MG63 (cell line): ENCODE measurements around the gene POP5. TPM values are rescaled to one million over a fixed set of nuclear protein-coding genes. Genes with fewer than 3 reads are reported as not detected.

Experiments used
- DNase-seq: peaks from one replicate; pipeline ENCODE4 v3.0.0-alpha.2; 2020
- H3K27me3 ChIP-seq: fragments of 250-450 bp; sonication (Bioruptor Pico); 2 replicates; pipeline ENCODE4 v1.5.1; 2020; ENCODE audit warnings: mild to moderate bottlenecking, moderate library complexity
- H3K36me3 ChIP-seq: fragments of 250-450 bp; sonication (Bioruptor Pico); 2 replicates; pipeline ENCODE4 v1.5.1; 2020; ENCODE audit warnings: mild to moderate bottlenecking, moderate library complexity
- H3K4me3 ChIP-seq: fragments of 250-450 bp; sonication (Bioruptor Pico); 2 replicates; pipeline ENCODE4 v1.5.1; 2020; ENCODE audit warnings: mild to moderate bottlenecking, moderate library complexity
- H3K9me3 ChIP-seq: fragments of 250-450 bp; sonication (Bioruptor Pico); 2 replicates; pipeline ENCODE4 v1.5.1; 2020; ENCODE audit warnings: mild to moderate bottlenecking, moderate library complexity
- total RNA-seq: library from RNA; depleted of rRNA; stranded (reverse); fragments of >200 nt; shearing (Covaris generic); gene quantifications from 2 replicates; pipeline ENCODE4 v1.2.3, GENCODE V29; 2014; ENCODE audit warnings: low replicate concordance; rRNA removed

Gene POP5
- total RNA-seq, 1 experiment from 2014 or later, result 66.2 TPM

DNA sequence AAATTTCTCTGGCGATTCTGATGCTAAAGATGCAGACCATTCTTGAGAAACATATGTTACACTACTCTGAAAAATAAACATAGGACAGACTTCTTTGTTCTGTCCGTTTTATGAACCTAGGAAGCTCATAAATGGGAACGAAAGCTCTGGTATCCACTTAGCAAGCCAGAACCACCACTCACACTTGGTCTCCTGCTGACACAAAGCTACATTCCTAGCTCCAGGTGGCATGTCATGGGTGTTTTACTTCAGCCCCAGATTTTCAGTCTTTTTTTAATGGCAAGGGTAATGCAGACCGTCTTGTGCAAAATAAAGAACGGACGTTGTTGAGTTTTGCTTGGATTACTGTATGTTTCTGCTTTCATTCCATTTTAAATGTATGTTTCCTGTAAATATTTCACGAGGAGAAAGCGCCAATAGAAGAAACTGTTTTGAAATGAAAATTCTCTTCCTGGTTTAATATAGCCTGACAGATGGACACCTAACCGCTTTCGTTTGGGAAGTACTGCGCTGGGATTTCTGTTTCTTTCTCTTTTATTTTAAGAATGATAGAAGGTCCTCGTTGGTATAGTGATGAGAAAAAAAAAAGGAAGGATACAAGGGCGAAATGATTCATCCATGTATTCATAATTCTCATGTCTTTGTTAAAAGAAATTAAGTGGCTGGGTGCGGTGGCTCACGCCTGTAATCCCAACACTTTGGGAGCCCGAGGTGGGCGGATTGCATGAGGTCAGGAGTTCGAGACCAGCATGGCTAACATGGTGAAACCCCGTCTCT is 51.4 kb downstream of the POP5 start:
- H3K4me3 ChIP-seq, result peak overlapping the region; percentile 91
- peak; percentile 14 for DNase-seq
- peaks cover 5% of the 10 kb centered on the region; the same call in 1 of the 2 replicates for H3K36me3 ChIP-seq
- no peaks in the 10 kb centered on the region for H3K27me3 ChIP-seq
- no peaks in the 10 kb centered on the region for H3K9me3 ChIP-seq

DNA sequence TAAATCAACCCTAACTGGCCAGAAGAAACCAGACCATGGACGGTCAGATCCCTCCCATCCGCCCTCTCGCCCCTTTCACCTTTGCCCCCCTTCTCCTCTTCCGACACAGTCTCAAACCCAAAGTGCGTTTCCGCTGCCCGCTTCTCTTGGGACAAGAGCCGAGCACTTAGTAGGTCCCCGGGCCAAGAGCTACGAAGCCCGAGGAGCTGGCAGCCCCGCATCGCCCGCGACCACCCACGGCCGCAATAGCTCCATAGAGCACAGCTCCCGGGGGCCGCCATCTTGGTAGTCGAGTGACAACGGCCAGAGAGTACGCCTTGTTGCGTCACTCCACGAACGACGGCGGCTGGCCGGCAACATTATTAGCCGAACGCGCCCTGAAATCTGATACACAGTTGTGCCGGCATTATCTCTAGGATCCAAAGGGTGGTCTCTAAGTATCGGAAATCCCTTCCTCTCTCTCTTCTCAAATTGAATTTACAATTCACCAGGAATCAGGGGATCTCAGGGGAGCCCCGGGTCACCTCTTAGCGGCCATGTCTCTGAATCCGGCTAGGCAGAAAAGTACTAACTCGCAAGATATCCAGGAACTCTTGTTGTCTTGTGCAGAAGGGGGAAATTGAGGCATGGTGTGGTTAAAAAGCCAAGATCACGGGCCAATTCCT is 52.2 kb downstream of the POP5 start, which contains the start of gene COQ5:
TSS of gene COQ5 (minus strand) at position 298 of the 665 bp plus-strand sequence. CDS start at position 281, 17 bp downstream.
- Histone ChIP-seq H3K4me3 (peak within 1 kb of the TSS; percentile 91), H3K36me3 (peaks cover 5% of the 10 kb centered on the region; the same call in 1 of the 2 replicates), H3K27me3 (no peaks in the 10 kb centered on the region), H3K9me3 (no peaks in the 10 kb centered on the region)
- DNase-seq, result peak; percentile 84

Other genes starting within 250 kb of the POP5 start
- not detected in 2 replicates for gene MSI1, start 212.2 kb downstream of the POP5 start, total RNA-seq
- 359 and 816 TPM in 2 replicates for gene COX6A1, start 143.3 kb downstream of the POP5 start, total RNA-seq
- gene TRIAP1, start 135.0 kb downstream of the POP5 start, total RNA-seq, result 40.3 and 41.4 TPM in 2 replicates
- 14.8 and 15.5 TPM in 2 replicates for gene GATC, start 135.0 kb downstream of the POP5 start, total RNA-seq
- 332 and 366 TPM in 2 replicates for gene SRSF9, start 111.7 kb downstream of the POP5 start, total RNA-seq
- 472 and 685 TPM in 2 replicates for gene DYNLL1, start 85.3 kb downstream of the POP5 start, total RNA-seq
- 17.1 and 27.0 TPM in 2 replicates for gene COQ5, start 52.2 kb downstream of the POP5 start, total RNA-seq
- 64.1 and 102 TPM in 2 replicates for gene RNF10, start 47.0 kb downstream of the POP5 start, total RNA-seq
- gene CABP1, start 59.2 kb upstream of the POP5 start, total RNA-seq, result not detected in 2 replicates
- gene MLEC, start 105.7 kb upstream of the POP5 start, total RNA-seq, result 128 and 143 TPM in 2 replicates
- 30.8 and 43.8 TPM in 2 replicates for gene UNC119B, start 129.1 kb upstream of the POP5 start, total RNA-seq
- 6.4 and 7.5 TPM in 2 replicates for gene ACADS, start 144.4 kb upstream of the POP5 start, total RNA-seq